Activated CD8-positive, alpha-beta memory T cell treated with anti-CD3 and anti-CD28 coated beads for 24 hours (primary cell): ENCODE measurements around the gene ASTN2.

Experiments
- DNase-seq: peaks from one replicate; pipeline ENCODE4 v3.0.0-alpha.2; 2020

The ASTN2 gene

GRCh38 chr9:117414906-117415331, at the start of gene ASTN2:
Gene ASTN2, minus strand, starts transcription at chr9:117415057. Its CDS starts 119 bp downstream, at chr9:117414938.
- DNase-seq, result no peak

DNA sequence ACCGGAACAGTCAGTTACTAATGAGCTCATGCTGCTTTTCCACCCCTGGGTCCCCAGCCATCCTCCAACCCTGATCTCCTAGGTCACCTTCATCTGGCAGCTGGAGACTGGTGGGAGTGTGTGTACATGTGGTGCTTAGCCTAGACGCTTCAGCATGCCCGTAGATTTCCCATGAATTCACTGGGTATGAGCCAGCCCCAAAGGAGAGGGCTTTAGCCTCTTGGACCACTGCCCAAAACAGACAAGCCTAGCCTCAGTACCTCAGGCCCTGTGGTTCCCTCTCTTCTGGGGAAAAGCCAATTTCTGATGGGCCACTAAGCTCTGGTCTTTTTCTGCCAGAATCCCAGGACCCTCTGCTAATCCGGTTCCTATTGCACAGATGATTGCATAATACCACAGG, 48.0 kb upstream of the ASTN2 start:
- no peak for DNase-seq

GRCh38 chr9:117461386-117461785, 46.5 kb upstream of the ASTN2 start:
- DNase-seq, result no peak

DNA sequence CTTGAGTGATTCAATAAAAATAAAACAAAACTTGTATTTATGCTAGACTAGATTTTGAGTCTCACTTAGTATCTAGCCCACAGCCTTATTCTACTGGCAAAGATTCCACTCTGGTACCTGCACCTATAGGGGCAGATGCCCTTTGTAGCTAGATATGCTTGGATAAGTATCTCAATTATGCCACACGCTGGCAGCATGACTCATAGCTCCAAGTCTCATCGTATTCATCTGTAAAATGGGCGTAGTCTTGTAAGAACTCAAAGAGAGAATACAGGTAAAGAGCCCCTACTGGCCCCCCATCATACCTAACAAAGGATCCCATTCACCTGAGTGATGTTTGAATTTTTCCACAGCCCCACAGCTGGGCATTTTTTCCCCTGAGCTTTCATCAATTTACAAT, 45.9 kb upstream of the ASTN2 start:
- no peak for DNase-seq

DNA sequence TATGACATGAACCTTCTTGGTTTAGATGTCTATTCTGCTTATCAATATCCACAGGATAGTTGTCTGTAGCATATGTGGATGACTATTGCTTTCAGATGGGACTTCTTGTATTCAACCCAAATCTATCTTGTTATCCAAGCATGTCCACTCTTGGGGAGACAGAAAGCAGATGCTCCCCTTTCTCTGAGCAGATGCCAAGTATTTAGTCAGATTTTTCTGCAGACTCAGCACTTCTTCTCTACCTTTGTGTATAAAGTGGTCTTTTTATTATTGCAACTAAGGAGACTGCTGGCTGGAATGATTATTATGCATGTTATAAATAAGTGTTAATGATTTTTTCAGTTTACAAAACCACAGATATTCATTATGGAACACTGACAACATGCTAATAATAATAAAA, 45.1 kb upstream of the ASTN2 start:
- DNase-seq, result no peak

- no peak for DNase-seq
These were observed 43.2 kb upstream of the ASTN2 start for GRCh38 chr9:117458066-117458465.

- DNase-seq, result no peak
These were observed 39.9 kb upstream of the ASTN2 start for GRCh38 chr9:117454711-117455110.

- DNase-seq, result no peak
These were observed 38.9 kb upstream of the ASTN2 start for GRCh38 chr9:117453737-117454136.

DNA sequence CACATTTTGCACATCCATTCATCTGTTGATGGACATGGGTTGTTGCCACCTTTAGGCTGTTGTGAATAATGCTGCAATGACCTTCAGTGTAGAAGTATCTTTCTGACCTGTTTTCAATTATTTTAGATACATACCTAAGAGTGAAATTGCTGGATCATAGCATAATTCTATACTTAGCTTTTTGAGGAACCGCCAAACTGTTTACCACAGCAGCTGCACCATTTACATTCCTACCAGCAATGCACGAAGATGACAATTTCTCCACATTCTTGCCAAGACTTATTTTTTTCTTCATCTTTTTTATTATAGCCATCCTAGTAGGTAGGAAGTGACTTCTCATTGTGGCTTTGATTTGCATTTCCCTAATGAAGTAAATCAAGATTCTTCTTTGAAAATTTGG, 36.5 kb upstream of the ASTN2 start:
- DNase-seq, result no peak

- no peak for DNase-seq
These were observed 33.2 kb upstream of the ASTN2 start for GRCh38 chr9:117448066-117448465.

DNA sequence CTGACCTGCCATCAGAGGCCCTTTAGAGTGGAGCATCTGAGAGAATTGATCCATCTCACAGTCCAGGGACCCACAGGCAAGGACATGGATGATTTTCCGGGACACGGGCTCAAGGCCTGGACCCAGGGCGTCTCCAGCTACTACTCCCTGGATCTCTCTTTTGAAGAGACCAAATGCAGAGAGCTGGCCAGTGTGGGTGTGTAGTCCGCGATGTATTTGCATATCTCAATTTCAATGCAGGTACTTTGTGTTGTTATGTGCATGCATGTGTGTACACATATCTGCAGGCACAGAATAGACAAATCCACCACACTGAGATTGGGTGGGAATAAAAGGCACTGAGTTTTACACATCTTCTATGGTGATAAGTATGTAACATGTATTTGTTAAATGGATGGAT, 30.8 kb upstream of the ASTN2 start:
- DNase-seq, result no peak

GRCh38 chr9:117444501-117444900, 29.6 kb upstream of the ASTN2 start:
- no peak for DNase-seq

DNA sequence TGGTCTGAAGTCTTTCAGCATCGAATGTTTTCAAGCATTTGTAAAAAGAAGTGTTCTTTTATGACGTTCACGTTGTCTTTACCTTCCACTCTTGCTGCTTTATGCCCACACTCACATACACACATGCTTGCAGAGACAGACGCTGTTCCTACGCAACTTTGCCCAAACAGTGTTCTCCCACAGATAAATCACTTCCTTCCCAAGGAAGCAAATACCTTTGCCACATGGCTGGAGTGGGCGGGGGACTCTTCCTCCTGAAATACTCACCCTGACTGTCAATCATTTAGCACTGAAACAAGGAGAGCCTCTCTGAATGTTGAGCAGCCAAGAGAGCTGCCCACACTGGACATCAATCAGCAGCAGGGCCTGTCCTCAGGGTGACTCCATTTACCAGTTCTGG, 22.4 kb upstream of the ASTN2 start:
- no peak for DNase-seq

DNA sequence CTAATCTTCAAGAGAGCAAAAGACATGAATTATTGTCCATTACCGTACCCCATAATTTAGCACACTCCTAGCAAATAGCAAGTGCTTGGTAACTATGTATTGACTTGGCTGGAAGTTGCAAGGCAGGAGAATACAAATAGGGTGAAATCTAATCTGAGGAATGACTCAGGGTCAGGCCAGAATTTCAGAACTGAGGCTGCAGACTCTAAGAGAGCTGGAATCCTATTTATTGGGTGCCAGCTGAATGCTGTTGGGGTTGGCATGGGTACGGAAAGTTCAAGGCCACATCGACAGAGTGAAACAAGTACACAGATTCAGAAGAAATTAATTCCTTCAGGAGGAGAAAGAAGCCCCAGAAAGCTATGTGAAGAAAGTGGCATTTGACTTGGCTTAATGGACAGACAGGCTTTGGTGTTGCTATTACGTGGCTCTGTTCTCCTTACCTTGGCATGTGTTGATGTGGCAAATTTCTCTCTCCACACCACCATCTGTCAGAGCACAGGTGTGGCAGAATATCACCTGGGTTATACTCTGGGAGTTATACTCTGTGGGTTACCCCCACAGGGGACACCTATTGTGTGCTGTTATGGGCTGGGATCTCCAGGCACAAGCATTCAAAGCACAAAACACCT, 20.9 kb upstream of the ASTN2 start:
- DNase-seq, result no peak

GRCh38 chr9:117434566-117434965, 19.7 kb upstream of the ASTN2 start:
- DNase-seq, result no peak

DNA sequence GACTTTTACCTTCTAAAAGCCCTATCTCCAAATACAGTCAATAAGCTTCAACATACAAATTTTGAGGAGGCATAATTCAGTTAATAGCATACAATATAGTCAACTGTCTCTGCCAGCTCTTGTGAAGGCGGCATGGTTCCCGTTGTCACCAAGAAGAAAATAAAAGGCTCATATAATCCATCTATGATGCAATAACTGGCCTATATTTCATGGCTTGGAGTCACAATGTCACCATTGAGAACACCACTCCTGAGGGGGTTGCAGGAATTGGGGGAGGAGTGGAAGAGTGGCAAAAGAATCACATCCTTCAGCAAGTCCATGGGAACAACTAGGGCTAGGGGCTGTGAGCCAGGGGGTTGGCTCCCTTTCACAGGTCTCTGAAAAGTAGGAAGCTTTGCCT, 16.0 kb upstream of the ASTN2 start:
- no peak for DNase-seq

GRCh38 chr9:117427357-117427913, 12.6 kb upstream of the ASTN2 start:
- no peak for DNase-seq

DNA sequence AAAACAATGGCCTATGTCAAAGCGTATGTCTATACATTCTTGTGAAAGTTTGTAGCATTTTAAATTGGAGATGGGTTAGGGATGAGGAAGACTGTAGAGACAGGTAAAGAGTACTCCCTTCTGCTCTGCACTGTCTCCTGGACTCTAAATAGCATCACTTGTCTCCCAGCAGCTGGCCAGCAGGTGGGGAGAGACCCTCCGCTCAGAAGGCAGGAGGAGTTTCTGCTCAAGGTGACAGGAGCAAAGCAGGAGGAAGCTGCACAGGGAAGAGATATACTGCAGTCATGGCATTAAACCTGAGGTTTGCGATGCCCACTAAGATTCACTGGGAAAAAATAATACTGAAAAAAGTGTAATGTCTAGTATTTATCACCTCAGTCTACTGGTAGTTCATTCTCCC, 10.7 kb upstream of the ASTN2 start:
- no peak for DNase-seq

DNA sequence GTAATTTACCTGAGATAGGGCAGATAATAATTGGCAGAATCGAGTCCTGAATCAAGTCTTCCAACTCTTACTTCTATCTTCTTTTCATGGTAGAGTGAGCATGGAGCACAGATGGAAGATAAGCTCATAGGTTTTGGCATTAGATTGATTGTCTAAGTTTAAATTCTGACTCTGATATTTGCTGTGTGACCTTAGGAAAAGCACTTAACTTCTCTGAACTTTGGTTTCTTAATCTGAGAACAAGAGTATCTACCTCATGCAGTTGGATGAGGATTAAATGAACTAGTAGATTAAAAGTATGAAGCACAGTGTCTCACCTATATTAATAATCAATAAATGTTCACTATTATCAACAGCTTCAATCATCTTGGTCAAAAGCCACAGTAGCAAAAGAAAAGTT, 9.4 kb upstream of the ASTN2 start:
- DNase-seq, result no peak

GRCh38 chr9:117418111-117418510, 3.3 kb upstream of the ASTN2 start:
- DNase-seq, result no peak

- DNase-seq, result no peak
These were observed 2.0 kb upstream of the ASTN2 start for GRCh38 chr9:117416856-117417255.

- no peak for DNase-seq
These were observed 579 bp upstream of the ASTN2 start for GRCh38 chr9:117415358-117415914.

DNA sequence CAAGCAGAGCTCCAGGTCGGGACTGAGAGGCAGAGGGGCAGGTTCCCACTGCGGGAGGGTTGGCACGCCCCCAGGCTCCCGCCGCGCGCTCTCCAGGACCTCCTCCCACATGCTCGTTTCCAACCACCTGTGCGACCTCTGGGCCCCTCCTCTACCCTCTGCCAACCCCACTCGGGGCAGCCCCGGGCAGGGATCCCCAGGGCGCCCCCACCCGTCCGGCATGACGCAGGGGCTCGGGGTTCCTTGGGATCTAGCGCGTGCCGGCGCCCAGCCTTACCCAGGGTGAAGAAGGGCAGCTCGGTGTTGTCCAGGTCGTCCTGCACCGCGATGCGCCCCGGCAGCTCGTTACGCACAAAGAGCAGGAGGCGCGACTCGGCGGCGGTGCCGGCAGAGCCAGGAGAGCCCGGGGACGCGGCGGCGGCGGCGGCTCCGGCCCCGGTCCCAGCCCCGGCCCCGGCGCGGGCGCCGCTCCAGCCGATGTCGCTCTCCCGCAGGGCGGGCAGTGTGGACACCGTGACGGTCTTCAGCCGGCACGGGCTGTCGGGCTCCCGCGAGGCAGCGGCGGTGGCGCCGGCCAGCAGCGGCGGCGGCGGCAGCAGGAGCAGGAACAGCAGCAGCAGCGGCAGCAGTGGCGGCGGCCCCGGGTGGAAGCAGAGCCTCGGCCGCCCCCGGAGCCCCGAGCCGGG, 494 bp downstream of the ASTN2 start:
- DNase-seq, result peak; percentile 55
